ENCODE data around the gene ITIH5. TPM values are rescaled to one million over a fixed set of nuclear protein-coding genes. Genes with fewer than 3 reads are reported as not detected.

ITIH5 gene
- total and polyA plus RNA-seq, 2 of the 8 experiments (the other 6 are each of a cell fraction or from before 2014, with no cell fraction given) = 5.8 to 7.6 TPM

DNA sequence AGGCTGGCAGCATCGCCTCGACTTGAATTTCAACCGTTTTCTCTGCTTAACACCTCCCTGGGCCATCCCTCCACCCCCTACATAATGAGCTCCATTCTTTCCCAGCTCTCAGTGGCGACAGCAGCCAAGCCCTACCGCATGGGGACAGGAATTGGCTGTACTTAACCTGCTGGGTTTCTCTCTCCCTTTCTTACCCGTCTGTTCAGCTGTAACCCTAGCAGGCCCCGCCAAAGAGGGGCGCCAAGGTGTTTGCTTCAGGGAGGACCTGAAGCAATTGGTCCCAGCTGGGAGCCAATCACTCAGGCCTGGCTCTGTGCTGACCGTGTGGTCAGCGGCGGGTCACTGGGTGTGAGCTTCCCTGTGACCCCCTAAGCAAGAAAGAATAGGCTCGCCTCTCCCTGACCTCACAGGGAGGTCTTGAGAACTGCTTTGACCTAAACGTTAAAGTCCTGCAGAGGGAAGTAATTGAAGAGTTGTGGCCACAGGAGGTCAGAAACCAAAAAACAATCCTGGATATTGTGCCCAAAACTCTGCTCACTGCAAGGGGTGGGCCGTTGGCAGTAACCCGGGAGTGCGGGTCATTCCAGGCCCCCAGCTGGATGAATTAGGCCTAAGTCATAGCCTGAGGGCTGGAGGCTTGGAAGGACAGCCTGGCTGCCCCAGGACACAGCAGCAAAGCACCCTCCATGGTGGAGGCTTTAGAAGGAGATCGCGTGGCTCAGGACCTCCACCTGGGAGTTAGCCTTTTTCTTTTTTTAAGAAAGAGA lies 114.6 kb downstream of the ITIH5 start (continued):
- TF ChIP-seq SP2 (IDR thresholded peaks at IDR 0.05; ENCODE audit: low read length) (no peak), BCL11A (IDR thresholded peaks at IDR 0.05; ENCODE audit: low read depth in 2 of 2, low read length in 2 of 2) (no peak)

All from H1 (cell line).